H54 (cell line): ENCODE measurements around the gene TENT4A.
A peak's percentile ranks its signal among the peaks of the same experiment; 100 is the strongest.
"Not testable (repeated sequence)": the region's sequence is repeated elsewhere in the genome, so short reads cannot be mapped to it uniquely, and the experiment has no call there.

Experiments used
- DNase-seq: peaks from one replicate; pipeline ENCODE4 v3.0.0; 2011; ENCODE audit warnings: low spot score, mixed read lengths; ENCODE audit not compliant: insufficient read length
- FAIRE-seq: peaks from 3 replicates; lab custom pipeline; 2011; peaks lifted over from hg19 to GRCh38; lab: Jason Lieb, UNC
- POLR2A ChIP-seq: IDR thresholded peaks from 2 replicates; pipeline ENCODE4 v1.6.1; 2011; ENCODE audit warnings: low read depth, mild to moderate bottlenecking, low read length

The TENT4A gene

GRCh38 chr5:6713274-6714225 is at the start of gene TENT4A:
TENT4A (plus strand) TSS chr5:6713432; CDS start chr5:6713984, 552 bp downstream.
- FAIRE-seq (no peak), DNase-seq (no peak)
- TF ChIP-seq POLR2A = no peak; the same call in 1 of the 2 replicates

- no peak for FAIRE-seq
- no peak for TF ChIP-seq POLR2A
- no peak for DNase-seq
These were observed 46.5 kb upstream of the TENT4A start for GRCh38 chr5:6666762-6667161.

- TF ChIP-seq POLR2A = no peak
- no peak for DNase-seq
- FAIRE-seq = no peak
These were observed 45.6 kb upstream of the TENT4A start for GRCh38 chr5:6667648-6668047.

GRCh38 chr5:6668717-6669116 is 44.5 kb upstream of the TENT4A start:
- not testable (repeated sequence) for FAIRE-seq, DNase-seq

GRCh38 chr5:6673031-6673430 is 40.2 kb upstream of the TENT4A start:
- no peak for TF ChIP-seq POLR2A
- FAIRE-seq (no peak), DNase-seq (no peak)

GRCh38 chr5:6673963-6674362 is 39.3 kb upstream of the TENT4A start:
- no peak for TF ChIP-seq POLR2A
- FAIRE-seq = no peak

GRCh38 chr5:6674421-6674820 is 38.8 kb upstream of the TENT4A start:
- DNase-seq = no peak
- TF ChIP-seq POLR2A = no peak
- FAIRE-seq = no peak

More at GRCh38 chr5:6673963-6674362, 39.3 kb upstream of the TENT4A start:
- DNase-seq = no peak

GRCh38 chr5:6674886-6675285 is 38.3 kb upstream of the TENT4A start:
- DNase-seq (no peak), FAIRE-seq (no peak)
- no peak for TF ChIP-seq POLR2A

GRCh38 chr5:6675784-6676491 is 37.3 kb upstream of the TENT4A start:
- no peak for TF ChIP-seq POLR2A
- DNase-seq = no peak
- FAIRE-seq = no peak

GRCh38 chr5:6676702-6677101 is 36.5 kb upstream of the TENT4A start:
- peak; percentile 26 for DNase-seq
- TF ChIP-seq POLR2A = no peak
- FAIRE-seq = no peak

- FAIRE-seq = no peak
- DNase-seq = no peak
- TF ChIP-seq POLR2A = no peak
These were observed 34.8 kb upstream of the TENT4A start for GRCh38 chr5:6678385-6678784.

GRCh38 chr5:6680922-6681321 is 32.3 kb upstream of the TENT4A start:
- TF ChIP-seq POLR2A = no peak
- no peak for FAIRE-seq

GRCh38 chr5:6681682-6682081 is 31.6 kb upstream of the TENT4A start:
- DNase-seq = no peak
- no peak for TF ChIP-seq POLR2A
- FAIRE-seq = no peak

More at GRCh38 chr5:6680922-6681321, 32.3 kb upstream of the TENT4A start:
- DNase-seq = no peak

GRCh38 chr5:6682239-6682638 is 31.0 kb upstream of the TENT4A start:
- no peak for DNase-seq
- no peak for FAIRE-seq
- TF ChIP-seq POLR2A = no peak
